IPS-20b (cell line): ENCODE results near the gene ASCC1.

Source experiments
- H3K27ac ChIP-seq: one replicate; pipeline ENCODE4 v1.5.1; 2013; ENCODE audit warnings: low read length
- H3K27me3 ChIP-seq: 2 replicates; pipeline ENCODE4 v1.6.1; 2013; ENCODE audit warnings: mild to moderate bottlenecking, low read length, inconsistent platforms; ENCODE audit not compliant: insufficient read depth
- H3K36me3 ChIP-seq: 2 replicates; pipeline ENCODE4 v1.6.1; 2013; ENCODE audit warnings: low read depth, mild to moderate bottlenecking, inconsistent platforms, low read length, moderate library complexity; ENCODE audit not compliant: insufficient read depth
- H3K4me1 ChIP-seq: 2 replicates; pipeline ENCODE4 v1.6.1; 2013; ENCODE audit warnings: mild to moderate bottlenecking, control low read depth, inconsistent platforms, low read length, moderate library complexity; ENCODE audit not compliant: insufficient read depth
- H3K4me3 ChIP-seq: 2 replicates; pipeline ENCODE4 v1.5.1; 2013; ENCODE audit warnings: mild to moderate bottlenecking, low read length, inconsistent platforms
- H3K9ac ChIP-seq: 2 replicates; pipeline ENCODE4 v1.6.1; 2013; ENCODE audit warnings: low read depth, mild to moderate bottlenecking, inconsistent platforms, low read length, moderate library complexity
- H3K9me3 ChIP-seq: 2 replicates; pipeline ENCODE4 v1.6.1; 2013; ENCODE audit warnings: mild to moderate bottlenecking, low read depth, low read length, inconsistent platforms; ENCODE audit not compliant: insufficient read depth

The ASCC1 gene

GRCh38 chr10:72244573-72245038 is 28.5 kb upstream of the ASCC1 start:
- Histone ChIP-seq H3K27ac (no peak overlapping the region), H3K9ac (no peak overlapping the region), H3K27me3 (no peaks in the 10 kb centered on the region), H3K4me1 (peaks cover 10% of the 10 kb centered on the region; the same call in 1 of the 2 replicates), H3K9me3 (no peaks in the 10 kb centered on the region), H3K4me3 (no peak overlapping the region), H3K36me3 (no peaks in the 10 kb centered on the region)

- no peaks in the 10 kb centered on the region for H3K27me3 ChIP-seq
- H3K36me3 ChIP-seq, result no peaks in the 10 kb centered on the region
- H3K9ac ChIP-seq, result no peak overlapping the region
- H3K27ac ChIP-seq, result no peak overlapping the region
- H3K4me1 ChIP-seq, result peaks cover 10% of the 10 kb centered on the region; the same call in 1 of the 2 replicates
- no peak overlapping the region for H3K4me3 ChIP-seq
- H3K9me3 ChIP-seq, result no peaks in the 10 kb centered on the region
Observed at GRCh38 chr10:72243822-72244437, 27.9 kb upstream of the ASCC1 start.

- no peaks in the 10 kb centered on the region for H3K36me3 ChIP-seq
- no peak overlapping the region for H3K27ac ChIP-seq
- H3K9ac ChIP-seq, result no peak overlapping the region
- no peaks in the 10 kb centered on the region for H3K27me3 ChIP-seq
- H3K9me3 ChIP-seq, result no peaks in the 10 kb centered on the region
- no peaks in the 10 kb centered on the region; the same call in 1 of the 2 replicates for H3K4me1 ChIP-seq
- no peak overlapping the region for H3K4me3 ChIP-seq
Observed at GRCh38 chr10:72242675-72243074, 26.6 kb upstream of the ASCC1 start.

GRCh38 chr10:72241691-72242252 is 25.7 kb upstream of the ASCC1 start:
- H3K9ac ChIP-seq, result no peak overlapping the region
- no peaks in the 10 kb centered on the region for H3K4me1 ChIP-seq
- no peaks in the 10 kb centered on the region for H3K27me3 ChIP-seq
- no peaks in the 10 kb centered on the region; the same call in 1 of the 2 replicates for H3K36me3 ChIP-seq
- H3K4me3 ChIP-seq, result no peak overlapping the region
- H3K27ac ChIP-seq, result no peak overlapping the region
- no peaks in the 10 kb centered on the region for H3K9me3 ChIP-seq

GRCh38 chr10:72240371-72240770 is 24.3 kb upstream of the ASCC1 start:
- Histone ChIP-seq H3K9ac (no peak overlapping the region), H3K4me1 (no peaks in the 10 kb centered on the region), H3K27me3 (no peaks in the 10 kb centered on the region), H3K27ac (no peak overlapping the region), H3K4me3 (no peak overlapping the region), H3K9me3 (no peaks in the 10 kb centered on the region), H3K36me3 (peaks cover 8% of the 10 kb centered on the region; the same call in 1 of the 2 replicates)

- no peak overlapping the region for H3K27ac ChIP-seq
Observed at GRCh38 chr10:72239409-72239808, 23.3 kb upstream of the ASCC1 start.

GRCh38 chr10:72238392-72239175 is 22.5 kb upstream of the ASCC1 start:
- Histone ChIP-seq H3K9me3 (no peaks in the 10 kb centered on the region), H3K9ac (no peak overlapping the region), H3K27me3 (no peaks in the 10 kb centered on the region), H3K4me1 (no peaks in the 10 kb centered on the region), H3K27ac (no peak overlapping the region), H3K36me3 (peaks cover 23% of the 10 kb centered on the region), H3K4me3 (no peak overlapping the region)

More at GRCh38 chr10:72239409-72239808, 23.3 kb upstream of the ASCC1 start:
- Histone ChIP-seq H3K4me1 (no peaks in the 10 kb centered on the region), H3K27me3 (no peaks in the 10 kb centered on the region), H3K9ac (no peak overlapping the region), H3K4me3 (no peak overlapping the region), H3K9me3 (no peaks in the 10 kb centered on the region), H3K36me3 (peaks cover 14% of the 10 kb centered on the region; the same call in 1 of the 2 replicates)

- Histone ChIP-seq H3K27ac (no peak overlapping the region), H3K4me1 (no peaks in the 10 kb centered on the region), H3K9me3 (no peaks in the 10 kb centered on the region), H3K9ac (no peak overlapping the region), H3K4me3 (no peak overlapping the region), H3K27me3 (no peaks in the 10 kb centered on the region), H3K36me3 (peaks cover 39% of the 10 kb centered on the region)
Observed at GRCh38 chr10:72235544-72236279, 19.6 kb upstream of the ASCC1 start.

GRCh38 chr10:72234560-72235095 is 18.6 kb upstream of the ASCC1 start:
- Histone ChIP-seq H3K4me1 (no peaks in the 10 kb centered on the region), H3K36me3 (peaks cover 44% of the 10 kb centered on the region), H3K27ac (no peak overlapping the region), H3K9me3 (no peaks in the 10 kb centered on the region), H3K27me3 (no peaks in the 10 kb centered on the region), H3K9ac (no peak overlapping the region), H3K4me3 (no peak overlapping the region)

- Histone ChIP-seq H3K9me3 (no peaks in the 10 kb centered on the region), H3K4me1 (peaks cover 1% of the 10 kb centered on the region; the same call in 1 of the 2 replicates), H3K36me3 (peaks cover 44% of the 10 kb centered on the region), H3K27ac (no peak overlapping the region), H3K27me3 (no peaks in the 10 kb centered on the region), H3K4me3 (no peak overlapping the region), H3K9ac (no peak overlapping the region)
Observed at GRCh38 chr10:72233621-72234020, 17.5 kb upstream of the ASCC1 start.
